ENCODE results near the gene SYT12.

SYT12 gene

DNA sequence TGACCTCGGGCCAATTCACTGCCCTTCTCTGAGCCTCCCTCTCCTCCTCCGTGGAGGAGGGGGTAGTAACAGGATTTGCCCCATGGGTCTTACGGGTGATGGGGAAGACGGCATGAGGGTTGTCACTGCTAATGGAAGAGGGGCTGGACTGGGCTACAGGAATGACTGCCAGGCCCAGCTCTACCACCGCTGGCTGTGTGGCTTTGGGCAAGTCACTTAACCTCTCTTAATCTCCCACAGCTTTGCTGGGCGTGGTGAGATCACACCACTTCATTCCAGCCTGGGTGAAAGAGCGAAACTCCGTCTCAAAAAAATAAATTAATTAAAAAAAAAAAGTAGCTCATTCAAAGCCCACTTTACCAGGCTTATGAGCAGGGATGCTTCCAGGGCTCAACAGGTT, 2.8 kb downstream of the SYT12 start:
- Histone ChIP-seq H3K4me1 (peaks cover 13% of the 10 kb centered on the region), H3K27me3 (peaks cover 25% of the 10 kb centered on the region), H3K36me3 (no peaks in the 10 kb centered on the region), H3K9me3 (no peaks in the 10 kb centered on the region), H3K4me3 (ENCODE audit: low read depth, low read length) (no peak overlapping the region)
- TF ChIP-seq, protein P1, sequence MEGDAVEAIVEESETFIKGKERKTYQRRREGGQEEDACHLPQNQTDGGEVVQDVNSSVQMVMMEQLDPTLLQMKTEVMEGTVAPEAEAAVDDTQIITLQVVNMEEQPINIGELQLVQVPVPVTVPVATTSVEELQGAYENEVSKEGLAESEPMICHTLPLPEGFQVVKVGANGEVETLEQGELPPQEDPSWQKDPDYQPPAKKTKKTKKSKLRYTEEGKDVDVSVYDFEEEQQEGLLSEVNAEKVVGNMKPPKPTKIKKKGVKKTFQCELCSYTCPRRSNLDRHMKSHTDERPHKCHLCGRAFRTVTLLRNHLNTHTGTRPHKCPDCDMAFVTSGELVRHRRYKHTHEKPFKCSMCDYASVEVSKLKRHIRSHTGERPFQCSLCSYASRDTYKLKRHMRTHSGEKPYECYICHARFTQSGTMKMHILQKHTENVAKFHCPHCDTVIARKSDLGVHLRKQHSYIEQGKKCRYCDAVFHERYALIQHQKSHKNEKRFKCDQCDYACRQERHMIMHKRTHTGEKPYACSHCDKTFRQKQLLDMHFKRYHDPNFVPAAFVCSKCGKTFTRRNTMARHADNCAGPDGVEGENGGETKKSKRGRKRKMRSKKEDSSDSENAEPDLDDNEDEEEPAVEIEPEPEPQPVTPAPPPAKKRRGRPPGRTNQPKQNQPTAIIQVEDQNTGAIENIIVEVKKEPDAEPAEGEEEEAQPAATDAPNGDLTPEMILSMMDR (IDR thresholded peaks at IDR 0.05; ENCODE audit: low read depth, low read length), result no peak
- DNase-seq, result no peak

DNA sequence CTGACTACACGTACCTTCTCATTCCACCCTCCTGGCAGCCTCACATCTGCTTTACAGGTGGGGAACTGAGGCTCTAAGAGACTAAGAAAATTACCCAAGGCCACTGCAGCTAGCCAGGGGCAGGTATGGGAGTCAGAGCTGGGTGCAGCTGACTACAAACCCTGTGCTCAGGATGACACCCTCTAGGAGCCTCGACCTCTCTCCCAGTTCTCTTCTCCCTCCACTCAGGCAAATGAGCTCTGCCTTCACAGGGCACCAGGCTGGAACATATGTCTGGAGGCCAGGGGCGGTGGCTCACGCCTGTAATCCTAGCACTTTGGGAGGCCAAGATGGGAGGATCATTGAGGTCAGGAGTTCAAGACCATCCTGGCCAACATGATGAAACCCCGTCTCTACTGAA, 4.0 kb downstream of the SYT12 start:
- Histone ChIP-seq H3K4me3 (ENCODE audit: low read depth, low read length) (no peak overlapping the region), H3K9me3 (no peaks in the 10 kb centered on the region), H3K27me3 (peaks cover 25% of the 10 kb centered on the region), H3K4me1 (peaks cover 13% of the 10 kb centered on the region), H3K36me3 (no peaks in the 10 kb centered on the region)
- no peak for DNase-seq
- TF ChIP-seq, protein P1 (IDR thresholded peaks at IDR 0.05; ENCODE audit: low read depth, low read length), result no peak

DNA sequence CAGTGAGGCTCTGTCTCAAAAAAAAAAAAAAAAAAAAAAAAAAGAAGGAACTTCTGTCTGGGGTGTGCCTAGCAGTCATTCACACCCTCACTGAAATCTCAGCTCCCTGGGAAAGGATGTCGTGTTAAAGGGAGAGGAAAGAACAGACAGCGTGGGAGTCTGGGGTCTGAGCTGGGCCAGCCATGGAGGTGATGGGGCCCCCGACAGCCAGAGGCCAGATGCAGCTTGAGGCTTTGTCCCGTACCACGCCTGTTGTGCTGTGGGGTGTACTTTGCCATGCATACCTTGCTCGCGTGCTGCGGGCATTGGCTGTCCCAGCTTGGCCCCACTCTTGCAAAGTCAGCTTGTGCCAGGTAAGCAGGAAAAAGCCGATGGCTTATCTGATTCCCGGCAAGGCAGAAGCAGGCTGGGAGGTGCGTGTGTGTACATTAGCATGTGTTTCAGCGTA, 4.6 kb downstream of the SYT12 start:
- H3K4me1 ChIP-seq, result peaks cover 9% of the 10 kb centered on the region
- no peaks in the 10 kb centered on the region for H3K36me3 ChIP-seq
- H3K27me3 ChIP-seq, result peaks cover 22% of the 10 kb centered on the region
- no peak for DNase-seq
- no peak overlapping the region for H3K4me3 ChIP-seq (ENCODE audit: low read depth, low read length)
- TF ChIP-seq, protein P1 (IDR thresholded peaks at IDR 0.05; ENCODE audit: low read depth, low read length), result no peak
- no peaks in the 10 kb centered on the region for H3K9me3 ChIP-seq

DNA sequence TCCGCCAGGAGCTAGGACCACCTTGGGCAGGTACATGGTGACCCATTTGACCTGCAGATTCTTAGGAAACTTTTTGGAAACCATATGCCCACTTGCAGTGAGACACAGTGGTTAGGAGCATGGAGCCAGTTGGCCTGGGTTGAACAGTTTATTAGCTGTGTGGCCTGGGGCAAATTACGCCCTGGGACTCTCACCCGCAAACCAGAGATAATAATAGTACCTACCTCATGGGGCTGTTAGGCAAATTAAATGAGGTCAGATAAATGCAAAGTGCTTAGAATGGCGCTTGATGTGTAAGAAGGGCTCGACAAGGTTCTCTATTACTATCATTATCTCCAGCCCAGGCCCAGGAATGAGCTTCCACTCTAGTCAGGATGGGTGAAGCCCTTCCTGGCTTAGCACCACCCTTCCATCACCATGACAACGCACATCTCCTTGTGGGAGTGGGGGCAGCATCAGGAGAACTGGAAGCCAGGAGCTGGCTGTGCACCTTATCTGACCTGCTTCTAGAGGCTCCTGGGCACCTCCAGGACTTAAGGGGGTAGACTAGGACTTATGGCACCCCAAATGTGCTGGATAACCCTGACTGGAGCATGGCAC, 5.1 kb downstream of the SYT12 start:
- Histone ChIP-seq H3K4me1 (peaks cover 7% of the 10 kb centered on the region), H3K9me3 (no peaks in the 10 kb centered on the region), H3K36me3 (no peaks in the 10 kb centered on the region), H3K4me3 (ENCODE audit: low read depth, low read length) (no peak overlapping the region), H3K27me3 (peaks cover 16% of the 10 kb centered on the region)
- no peak for DNase-seq
- TF ChIP-seq, protein P1 (IDR thresholded peaks at IDR 0.05; ENCODE audit: low read depth, low read length), result no peak

DNA sequence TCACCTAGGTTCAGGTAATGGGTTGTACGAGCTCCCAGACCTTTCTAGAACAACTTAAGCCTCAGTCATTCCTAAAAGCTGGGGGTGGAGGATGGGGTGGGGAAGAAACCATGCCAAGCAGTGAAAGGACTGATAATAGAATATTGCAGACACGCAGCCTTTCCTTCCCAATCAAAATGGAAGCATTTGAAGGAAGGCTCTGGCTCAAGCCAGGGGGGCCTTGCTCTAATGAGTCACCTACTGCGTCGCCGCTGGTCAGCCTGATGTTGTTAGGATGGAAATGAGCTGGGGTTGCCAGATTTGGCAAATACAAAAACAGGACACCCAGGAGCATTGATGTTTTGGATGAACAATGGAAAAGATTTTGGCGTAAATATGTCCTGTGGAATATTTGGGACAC, 6.2 kb downstream of the SYT12 start:
- Histone ChIP-seq H3K4me3 (ENCODE audit: low read depth, low read length) (no peak overlapping the region), H3K4me1 (peaks cover 7% of the 10 kb centered on the region), H3K9me3 (no peaks in the 10 kb centered on the region), H3K27me3 (peaks cover 5% of the 10 kb centered on the region), H3K36me3 (no peaks in the 10 kb centered on the region)
- DNase-seq, result no peak
- TF ChIP-seq, protein P1 (IDR thresholded peaks at IDR 0.05; ENCODE audit: low read depth, low read length), result no peak

DNA sequence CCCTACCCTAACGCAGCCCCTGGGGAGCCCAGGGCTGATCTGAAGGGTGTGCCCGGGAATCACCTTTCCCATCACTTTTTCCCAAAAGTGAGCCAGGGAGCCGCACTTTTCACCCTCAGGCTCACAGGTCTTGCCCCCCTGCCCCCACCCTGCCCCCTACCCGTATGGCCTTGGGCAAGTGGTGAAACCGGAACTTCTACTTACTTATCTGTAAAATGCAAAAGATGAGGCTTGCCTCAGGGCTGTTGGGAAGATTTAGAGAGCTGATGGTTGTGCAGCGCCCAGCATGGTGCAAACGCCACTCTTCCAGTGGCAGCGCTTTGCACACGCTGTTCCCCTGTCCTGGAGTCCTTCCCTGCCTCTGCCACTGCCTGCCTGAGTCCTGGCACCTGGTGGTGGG, 8.0 kb downstream of the SYT12 start:
- Histone ChIP-seq H3K4me3 (ENCODE audit: low read depth, low read length) (no peak overlapping the region), H3K27me3 (no peaks in the 10 kb centered on the region), H3K9me3 (no peaks in the 10 kb centered on the region), H3K4me1 (peaks cover 7% of the 10 kb centered on the region), H3K36me3 (no peaks in the 10 kb centered on the region)
- no peak for DNase-seq
- TF ChIP-seq, protein P1 (IDR thresholded peaks at IDR 0.05; ENCODE audit: low read depth, low read length), result no peak
